ENCODE data around the gene PARD3.

The PARD3 gene

GRCh38 chr10:34825414-34825813 lies 10.3 kb upstream of the PARD3 start:
- no peak for DNase-seq (ENCODE audit: low read depth in 2 of 2, low spot score in 1 of 2)

GRCh38 chr10:34824870-34825269 lies 9.8 kb upstream of the PARD3 start:
- DNase-seq (ENCODE audit: low read depth in 2 of 2, low spot score in 1 of 2): no peak

GRCh38 chr10:34821587-34822585 lies 6.8 kb upstream of the PARD3 start:
- no peak for DNase-seq (ENCODE audit: low read depth in 2 of 2, low spot score in 1 of 2)

- DNase-seq (ENCODE audit: low read depth in 2 of 2, low spot score in 1 of 2): no peak
Measured at GRCh38 chr10:34817586-34817985, 2.5 kb upstream of the PARD3 start.

- DNase-seq (ENCODE audit: low read depth in 2 of 2, low spot score in 1 of 2): no peak
Measured at GRCh38 chr10:34817054-34817453, 2.0 kb upstream of the PARD3 start.

- no peak for DNase-seq (ENCODE audit: low read depth in 2 of 2, low spot score in 1 of 2)
Measured at GRCh38 chr10:34816501-34817002, 1.5 kb upstream of the PARD3 start.

DNA sequence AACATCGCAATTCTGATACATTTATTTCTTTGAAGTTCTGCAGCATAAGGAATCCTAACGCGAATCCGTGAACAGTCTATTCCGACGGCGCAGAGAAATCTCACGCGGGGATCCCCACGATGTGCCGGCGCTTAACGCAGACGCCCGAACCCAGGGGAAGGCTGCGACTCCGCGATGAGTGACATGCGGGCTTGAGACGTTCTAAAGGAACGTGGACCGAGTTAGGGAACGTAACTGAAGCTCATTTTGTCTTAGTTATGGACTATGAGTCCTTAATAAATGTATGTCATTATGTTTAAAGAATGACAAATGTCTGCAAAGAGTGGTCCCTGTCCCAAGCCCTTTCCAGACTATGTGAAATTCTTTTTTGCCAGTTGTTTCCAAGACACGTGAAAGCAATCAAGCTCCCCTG lies 995 bp upstream of the PARD3 start:
- DNase-seq (ENCODE audit: low read depth in 2 of 2, low spot score in 1 of 2): no peak

GRCh38 chr10:34814913-34815184 lies 247 bp downstream of the PARD3 start:
- DNase-seq (ENCODE audit: low read depth in 2 of 2, low spot score in 1 of 2): no peak

GRCh38 chr10:34814223-34814912 lies 728 bp downstream of the PARD3 start:
- DNase-seq (ENCODE audit: low read depth in 2 of 2, low spot score in 1 of 2): no peak

GRCh38 chr10:34813626-34814222 lies 1.4 kb downstream of the PARD3 start:
- no peak for DNase-seq (ENCODE audit: low read depth in 2 of 2, low spot score in 1 of 2)

- no peak for DNase-seq (ENCODE audit: low read depth in 2 of 2, low spot score in 1 of 2)
Measured at GRCh38 chr10:34812771-34813170, 2.3 kb downstream of the PARD3 start.

DNA sequence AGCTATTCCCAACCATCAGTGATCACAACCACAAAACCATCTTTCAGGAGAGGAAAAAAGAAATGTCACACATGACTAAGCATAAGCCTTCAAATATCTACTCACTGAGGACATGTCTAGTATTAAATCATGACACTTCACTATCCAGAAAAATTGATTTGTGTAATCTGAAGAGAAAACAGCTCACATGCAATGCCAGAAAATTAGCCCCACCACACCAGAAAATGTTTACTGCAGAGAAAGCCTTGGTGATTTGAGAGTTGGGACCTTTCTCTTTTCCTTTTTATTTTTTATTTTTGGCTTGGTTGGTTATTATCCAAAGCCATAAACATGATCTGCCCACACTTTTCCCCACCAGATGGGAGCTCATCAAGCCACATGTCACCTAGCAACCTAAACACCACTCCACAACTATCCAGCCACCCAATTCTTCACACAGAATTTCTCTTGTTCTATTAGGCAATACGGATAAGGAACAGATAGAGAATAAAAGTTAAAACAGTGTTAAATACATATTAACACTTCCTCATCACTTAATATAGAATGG lies 3.1 kb downstream of the PARD3 start:
- DNase-seq (ENCODE audit: low read depth in 2 of 2, low spot score in 1 of 2): no peak

GRCh38 chr10:34811126-34811967 lies 3.7 kb downstream of the PARD3 start:
- DNase-seq (ENCODE audit: low read depth in 2 of 2, low spot score in 1 of 2): no peak

GRCh38 chr10:34809796-34810195 lies 5.3 kb downstream of the PARD3 start:
- DNase-seq (ENCODE audit: low read depth in 2 of 2, low spot score in 1 of 2): no peak

DNA sequence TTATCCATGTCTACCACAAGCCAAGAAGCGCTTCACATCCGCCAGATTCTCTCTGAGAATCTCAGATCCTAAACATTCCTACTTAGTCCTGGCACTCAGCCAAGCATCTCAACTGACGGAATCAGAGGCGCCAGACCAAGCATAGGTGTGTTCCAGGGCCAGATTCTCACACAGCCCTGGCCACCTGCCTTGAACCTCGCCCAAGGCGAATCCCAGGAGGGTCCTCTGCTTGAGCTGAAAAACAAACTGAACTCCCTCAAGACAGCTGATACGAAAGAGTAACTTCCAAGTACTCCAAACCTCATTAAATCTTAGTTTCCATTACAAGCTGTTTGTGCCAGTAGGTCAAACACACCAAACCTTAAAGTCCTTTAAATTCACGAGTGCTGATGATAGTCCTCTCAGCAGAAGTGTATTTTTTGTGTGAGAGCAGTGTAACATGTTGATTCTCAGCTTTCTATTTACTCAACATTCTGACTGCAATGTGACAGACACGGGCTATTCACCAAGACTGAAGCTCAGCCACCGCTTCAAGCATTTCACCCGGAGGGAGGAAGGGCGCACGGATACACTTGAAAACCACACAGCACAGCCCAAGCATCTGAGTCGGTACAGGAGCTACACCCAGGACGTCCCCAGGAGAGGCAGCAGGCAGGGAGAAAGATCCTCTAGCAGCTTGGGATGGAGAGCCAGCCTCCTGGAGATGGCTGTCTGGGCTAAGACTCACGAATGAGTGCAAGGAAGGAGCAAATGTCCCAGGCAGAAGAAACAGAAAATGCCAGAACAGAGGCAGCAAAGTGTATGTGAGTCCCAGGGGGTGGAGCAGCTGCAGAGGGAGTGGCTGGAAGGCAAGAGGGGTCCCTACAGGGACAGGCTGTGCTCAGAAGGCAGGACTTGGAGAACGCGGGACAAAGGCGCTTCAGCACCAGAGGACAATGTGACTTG lies 6.0 kb downstream of the PARD3 start:
- DNase-seq (ENCODE audit: low read depth in 2 of 2, low spot score in 1 of 2): no peak

- no peak for DNase-seq (ENCODE audit: low read depth in 2 of 2, low spot score in 1 of 2)
Measured at GRCh38 chr10:34808336-34808735, 6.8 kb downstream of the PARD3 start.

DNA sequence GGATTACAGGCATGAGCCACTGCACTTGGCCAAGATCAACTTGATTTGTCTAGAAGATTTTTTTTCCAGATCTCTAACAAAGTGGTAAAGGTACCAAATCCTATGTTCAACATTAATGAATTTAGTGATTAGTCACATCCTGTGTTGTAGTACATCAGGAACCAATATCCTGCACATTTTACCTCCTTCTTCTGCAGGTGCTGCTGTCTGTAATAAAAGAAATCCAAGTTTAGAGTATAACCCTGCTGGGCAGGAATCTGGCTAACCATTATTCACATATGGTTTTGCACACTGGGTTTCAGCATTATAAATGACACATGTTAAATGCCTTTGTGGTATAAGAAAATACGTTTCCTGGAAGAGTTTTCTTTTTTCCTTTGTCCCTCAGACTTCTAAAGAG lies 10.8 kb downstream of the PARD3 start:
- no peak for DNase-seq (ENCODE audit: low read depth in 2 of 2, low spot score in 1 of 2)

DNA sequence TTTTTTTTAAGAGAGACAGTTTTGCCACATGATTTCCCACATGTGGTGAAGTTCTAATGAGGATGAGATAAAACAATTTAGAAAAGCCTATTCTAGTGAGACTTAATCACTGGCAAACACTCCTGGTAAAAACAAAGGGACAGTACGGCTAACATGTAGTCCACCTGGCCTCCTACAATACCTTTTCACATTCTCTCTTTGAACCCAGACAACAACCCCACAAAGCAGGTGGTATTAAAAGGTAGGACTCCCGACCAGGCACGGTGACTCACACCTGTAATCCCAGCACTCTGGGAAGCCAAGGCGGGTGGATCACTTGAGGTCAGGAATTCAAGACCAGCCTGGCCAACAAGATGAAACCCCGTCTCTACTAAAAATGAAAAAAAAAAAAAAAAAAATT lies 12.4 kb downstream of the PARD3 start:
- no peak for DNase-seq (ENCODE audit: low read depth in 2 of 2, low spot score in 1 of 2)

DNA sequence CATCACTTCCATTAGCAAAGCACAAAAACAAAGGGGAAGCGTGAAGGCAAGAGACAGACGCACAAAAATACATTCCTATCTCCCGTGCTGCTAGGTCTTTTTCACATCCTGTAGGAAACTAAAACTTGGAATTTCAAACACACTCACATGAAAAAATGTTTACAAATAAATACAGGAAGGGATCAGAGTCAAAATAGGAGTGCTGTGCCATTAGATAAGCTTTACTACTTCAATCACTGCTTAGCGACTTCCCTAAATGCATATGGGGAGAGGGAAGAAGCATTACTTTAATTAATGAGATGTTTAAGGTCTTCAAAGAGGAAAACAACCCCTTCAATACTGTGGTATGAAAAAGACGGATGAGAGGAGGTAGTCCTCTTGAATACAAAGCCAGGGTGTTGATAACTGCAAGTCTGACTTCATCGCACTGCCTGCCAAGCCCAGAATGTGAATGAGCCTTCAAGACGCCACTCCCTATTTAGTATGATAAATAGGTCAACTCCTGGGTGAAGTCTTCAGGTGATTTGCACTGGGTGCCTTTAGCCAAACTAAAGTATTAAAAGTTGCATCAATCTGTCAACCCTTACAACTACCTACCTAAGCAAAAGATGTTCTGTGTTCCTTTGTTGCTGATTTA lies 13.9 kb downstream of the PARD3 start:
- DNase-seq (ENCODE audit: low read depth in 2 of 2, low spot score in 1 of 2): no peak

Data from stimulated activated CD8-positive, alpha-beta memory T cell treated with anti-CD3 and anti-CD28 coated beads, Interleukin-4, amount 100 ng/mL, for 1 hour (primary cell).